Measurements from ENCODE around the gene CHCHD3.
"Not testable (repeated sequence)": the region's sequence is repeated elsewhere in the genome, so short reads cannot be mapped to it uniquely, and the experiment has no call there.

The CHCHD3 gene

GRCh38 chr7:133048589-133048988, 33.3 kb downstream of the CHCHD3 start:
- in situ Hi-C loops (cut with MboI; ENCODE audit: low sequenced_read_pairs) = no loop called here

DNA sequence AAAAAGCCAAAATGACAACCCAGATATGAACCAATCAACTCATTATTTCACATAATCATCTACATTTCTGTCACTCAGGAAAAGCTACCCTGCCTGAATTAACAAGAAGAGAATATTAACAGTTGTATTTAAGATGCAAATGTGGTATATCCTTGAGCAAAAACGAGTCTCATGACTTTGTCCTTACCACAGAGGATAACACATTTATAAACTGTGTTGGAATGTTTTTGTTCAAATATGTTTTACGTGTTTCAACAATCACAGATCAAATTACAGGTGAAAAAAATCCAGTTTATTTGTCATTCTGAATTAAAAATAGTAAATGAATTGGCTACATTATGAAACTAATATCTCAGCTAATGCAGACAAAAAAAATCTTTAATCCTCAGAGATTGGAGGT, 34.6 kb downstream of the CHCHD3 start:
- in situ Hi-C loops (cut with MboI; ENCODE audit: low sequenced_read_pairs) = no loop called here

- in situ Hi-C loops (cut with MboI; ENCODE audit: low sequenced_read_pairs) = no loop called here
Measured at GRCh38 chr7:133044722-133045473, 37.0 kb downstream of the CHCHD3 start.

- in situ Hi-C loops (cut with MboI; ENCODE audit: low sequenced_read_pairs) = no loop called here
Measured at GRCh38 chr7:133040674-133041073, 41.2 kb downstream of the CHCHD3 start.

DNA sequence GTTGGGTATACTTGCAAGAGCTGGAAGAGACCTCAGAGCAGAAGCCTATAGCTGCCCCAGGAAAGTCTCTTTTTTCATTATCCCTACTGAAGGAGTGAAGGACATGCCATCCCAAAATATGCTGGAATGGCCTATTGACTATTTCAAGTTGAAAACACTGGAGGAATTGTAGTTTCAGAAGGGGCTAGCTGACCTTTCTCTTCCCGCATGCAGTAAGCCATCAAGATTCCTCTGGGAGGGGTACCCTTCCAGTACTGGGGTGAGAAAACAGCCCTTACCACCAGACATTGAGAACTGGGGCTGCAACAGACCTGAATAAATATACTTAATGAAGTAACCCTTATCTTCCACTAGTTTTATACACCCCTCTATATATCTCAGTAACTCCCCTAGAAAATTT, 41.7 kb downstream of the CHCHD3 start:
- in situ Hi-C loops (cut with MboI; ENCODE audit: low sequenced_read_pairs) = no loop called here

DNA sequence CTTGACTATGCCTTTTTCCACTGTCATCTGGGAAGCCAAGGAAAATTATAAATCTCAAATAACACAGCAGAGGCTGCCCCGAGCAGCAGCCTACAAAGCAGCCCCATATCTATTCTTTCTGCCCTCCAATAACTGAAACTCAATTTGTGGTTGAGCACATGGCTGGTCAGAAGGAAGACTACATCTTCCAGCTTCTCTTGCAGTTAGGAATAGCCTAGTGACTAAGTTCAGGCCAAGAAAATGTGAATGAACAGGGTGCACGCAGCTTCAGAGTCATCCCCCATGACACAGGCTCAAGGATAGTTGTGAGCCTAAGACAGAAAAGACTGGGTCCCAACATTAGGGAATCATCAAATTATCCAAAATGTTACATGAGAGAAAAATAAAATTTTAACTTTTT, 42.3 kb downstream of the CHCHD3 start:
- in situ Hi-C loops (cut with MboI; ENCODE audit: low sequenced_read_pairs) = no loop called here

GRCh38 chr7:133036289-133036688, 45.6 kb downstream of the CHCHD3 start:
- in situ Hi-C loops (cut with MboI; ENCODE audit: low sequenced_read_pairs) = no loop called here

DNA sequence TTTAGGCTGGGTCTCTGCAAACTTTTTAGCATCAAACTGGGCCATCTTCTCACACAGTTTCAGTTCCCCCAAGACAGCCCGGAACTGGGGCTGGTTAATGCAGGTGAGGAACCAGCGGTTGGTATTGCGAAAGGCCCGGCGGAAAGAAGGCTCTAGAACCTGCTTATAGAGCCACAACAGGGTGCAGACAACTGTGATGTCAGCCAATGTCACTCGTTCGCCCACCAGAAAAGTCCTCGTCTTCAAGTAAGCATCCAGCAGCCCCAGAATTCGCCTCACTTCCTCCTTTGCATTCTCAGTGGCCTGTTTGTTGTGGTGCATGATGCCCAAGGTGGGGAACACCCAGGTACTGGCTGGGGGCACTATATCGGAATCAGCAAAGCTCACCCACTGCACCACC, 46.6 kb downstream of the CHCHD3 start:
- in situ Hi-C loops (cut with MboI; ENCODE audit: low sequenced_read_pairs) = not testable (repeated sequence)

DNA sequence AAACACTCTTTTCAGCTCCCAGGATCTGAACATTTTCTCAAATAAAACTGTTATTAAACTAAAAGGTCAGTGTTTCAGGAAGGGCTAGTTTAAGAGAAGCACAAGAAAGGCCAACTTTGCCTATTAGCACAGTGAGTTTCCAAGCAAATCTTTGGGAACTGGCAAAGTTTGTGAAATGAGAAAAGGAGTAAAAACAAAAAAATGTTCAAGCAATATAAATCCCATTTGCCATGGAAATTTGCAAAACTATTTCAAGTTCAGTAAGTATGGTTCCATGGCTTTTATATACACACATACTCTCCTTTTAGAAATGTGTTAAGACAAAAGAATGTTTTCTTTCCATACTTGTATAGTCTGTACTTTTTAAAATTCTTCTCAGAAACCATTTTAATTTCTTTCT, 51.5 kb downstream of the CHCHD3 start:
- in situ Hi-C loops (cut with MboI; ENCODE audit: low sequenced_read_pairs) = no loop called here

GRCh38 chr7:133029463-133029862, 52.4 kb downstream of the CHCHD3 start:
- in situ Hi-C loops (cut with MboI; ENCODE audit: low sequenced_read_pairs) = no loop called here

DNA sequence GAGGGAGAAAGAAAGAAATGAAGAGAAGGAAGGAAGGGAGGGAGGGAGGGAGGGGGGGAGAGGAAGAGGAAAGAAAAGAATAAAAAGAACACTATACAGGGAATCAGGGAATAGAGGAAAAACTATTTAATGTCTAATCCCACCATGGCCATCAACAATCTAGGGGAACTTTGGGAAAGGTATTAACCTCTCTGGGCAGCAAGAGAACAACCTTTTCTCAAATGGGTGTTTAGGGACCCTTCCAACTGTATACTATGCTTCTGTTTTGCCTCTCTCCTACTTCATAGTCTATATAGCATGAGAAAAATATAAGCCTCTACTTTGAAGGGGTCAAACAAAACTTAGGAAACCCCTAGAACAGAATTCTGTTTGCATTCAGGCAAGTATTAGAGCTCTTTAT, 54.5 kb downstream of the CHCHD3 start:
- in situ Hi-C loops (cut with MboI; ENCODE audit: low sequenced_read_pairs) = no loop called here

DNA sequence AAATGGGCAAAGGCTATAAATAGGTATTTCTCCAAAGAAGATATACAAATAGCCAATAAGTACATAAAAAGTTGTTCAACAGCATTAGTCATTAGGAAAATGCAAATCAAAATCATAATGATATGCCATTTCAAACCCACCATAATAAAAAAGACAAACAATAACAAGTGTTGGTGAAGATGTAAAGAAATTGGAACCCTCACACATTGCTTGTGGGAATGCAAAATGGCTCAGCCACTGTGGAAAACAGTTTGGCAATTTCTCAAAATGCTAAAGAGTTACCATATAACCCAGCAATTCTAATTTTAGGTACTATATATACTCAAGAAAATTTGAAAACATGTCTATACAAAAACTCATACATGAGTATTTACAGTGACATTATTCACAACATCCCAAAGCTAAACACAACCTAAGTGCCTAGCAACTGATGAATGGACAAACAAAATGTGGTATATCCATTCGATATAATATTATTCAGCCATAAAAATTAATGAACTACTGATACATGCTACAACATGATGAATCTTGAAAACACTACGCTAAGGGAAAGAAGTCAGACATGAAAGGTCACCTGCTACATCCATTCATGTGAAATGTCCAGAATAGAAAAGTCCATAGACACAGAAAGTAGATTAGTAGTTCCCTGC, 55.6 kb downstream of the CHCHD3 start:
- in situ Hi-C loops (cut with MboI; ENCODE audit: low sequenced_read_pairs) = no loop called here

GRCh38 chr7:133025056-133025455, 56.8 kb downstream of the CHCHD3 start:
- in situ Hi-C loops (cut with MboI; ENCODE audit: low sequenced_read_pairs) = no loop called here

DNA sequence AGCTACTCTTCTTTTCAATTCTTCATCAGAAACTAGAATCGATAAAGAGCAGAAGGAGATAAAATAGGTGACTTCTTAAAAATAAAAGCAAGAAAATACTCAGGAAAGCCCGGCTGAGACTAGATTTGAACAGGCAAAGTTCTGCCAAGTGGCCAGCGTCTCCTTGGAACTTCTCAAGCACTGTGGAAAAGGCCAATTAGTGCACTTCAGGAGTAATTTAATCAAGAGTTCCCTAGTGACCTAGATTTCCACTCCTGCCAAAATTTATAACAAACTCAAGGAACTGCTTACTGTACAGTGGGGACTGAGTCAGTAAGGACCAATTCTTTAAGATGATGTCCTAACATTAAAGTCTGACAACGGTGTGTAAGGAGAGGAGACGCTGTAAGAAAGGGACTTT, 57.3 kb downstream of the CHCHD3 start:
- in situ Hi-C loops (cut with MboI; ENCODE audit: low sequenced_read_pairs) = no loop called here

- in situ Hi-C loops (cut with MboI; ENCODE audit: low sequenced_read_pairs) = no loop called here
Measured at GRCh38 chr7:133023370-133024071, 58.4 kb downstream of the CHCHD3 start.

GRCh38 chr7:133022661-133023060, 59.2 kb downstream of the CHCHD3 start:
- in situ Hi-C loops (cut with MboI; ENCODE audit: low sequenced_read_pairs) = no loop called here

GRCh38 chr7:133021196-133021595, 60.7 kb downstream of the CHCHD3 start:
- in situ Hi-C loops (cut with MboI; ENCODE audit: low sequenced_read_pairs) = no loop called here

GRCh38 chr7:133020496-133020895, 61.4 kb downstream of the CHCHD3 start:
- in situ Hi-C loops (cut with MboI; ENCODE audit: low sequenced_read_pairs) = no loop called here

DNA sequence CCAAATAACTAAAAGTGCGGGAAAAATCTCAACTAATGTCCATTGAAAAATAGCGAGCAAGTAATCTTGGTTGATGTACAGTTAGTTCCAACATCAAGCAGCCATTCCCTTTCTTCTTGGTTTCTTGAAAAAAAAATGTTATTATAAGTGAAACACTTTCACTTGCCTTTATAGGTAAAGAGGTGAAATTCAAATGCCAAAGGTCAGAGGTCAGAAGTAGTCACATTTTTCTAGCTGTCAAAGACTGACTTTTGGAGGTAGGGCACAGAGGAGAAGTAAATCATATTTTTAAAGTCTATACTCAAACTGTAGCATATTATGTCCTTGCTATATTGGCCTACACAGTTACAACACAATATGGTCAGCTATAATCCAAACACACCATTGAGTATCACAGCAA, 62.3 kb downstream of the CHCHD3 start:
- in situ Hi-C loops (cut with MboI; ENCODE audit: low sequenced_read_pairs) = no loop called here

DNA sequence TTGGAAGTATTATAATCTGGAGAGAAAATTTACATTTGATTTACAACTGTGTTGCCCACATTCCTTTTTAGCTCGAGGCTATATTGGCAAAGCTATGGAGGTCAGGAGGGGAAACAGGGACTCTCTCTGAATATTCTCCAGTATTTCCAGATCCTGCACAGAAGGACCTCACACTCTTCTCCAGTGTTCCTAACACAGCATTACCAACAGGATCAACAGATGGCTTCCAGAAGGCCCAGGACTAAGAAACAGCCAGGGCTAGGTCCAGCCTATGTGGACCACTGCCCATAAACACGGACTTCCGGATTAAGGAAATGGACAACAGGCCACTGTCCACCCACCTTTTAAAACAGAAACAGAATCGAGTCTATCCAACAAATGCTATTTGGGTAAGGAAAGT, 65.3 kb downstream of the CHCHD3 start:
- in situ Hi-C loops (cut with MboI; ENCODE audit: low sequenced_read_pairs) = no loop called here

DNA sequence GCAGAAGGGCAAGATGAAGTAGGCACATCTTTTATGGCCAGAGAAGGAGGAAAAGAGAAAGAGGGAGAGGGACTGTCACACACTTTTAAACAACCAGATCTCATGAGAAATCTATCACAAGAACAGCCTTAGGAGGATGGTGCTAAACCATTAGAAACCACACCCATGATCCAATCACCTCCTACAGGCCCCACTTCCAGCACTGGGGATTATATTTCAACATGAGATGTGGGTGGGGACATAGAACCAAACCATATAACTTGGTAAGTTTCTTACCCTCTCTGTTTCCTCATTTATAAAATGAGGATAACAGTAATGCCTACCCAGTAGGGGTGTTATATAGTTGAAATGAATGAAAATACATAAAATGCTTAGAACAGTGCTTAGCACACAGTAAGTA, 66.0 kb downstream of the CHCHD3 start:
- in situ Hi-C loops (cut with MboI; ENCODE audit: low sequenced_read_pairs) = no loop called here

- in situ Hi-C loops (cut with MboI; ENCODE audit: low sequenced_read_pairs) = no loop called here
Measured at GRCh38 chr7:133011746-133012145, 70.1 kb downstream of the CHCHD3 start.

Data from hTERT RPE-1 (cell line).